Activated naive CD4-positive, alpha-beta T cell (primary cell): ENCODE measurements around the gene TMEM190.
"Not testable (repeated sequence)": the region's sequence is repeated elsewhere in the genome, so short reads cannot be mapped to it uniquely, and the experiment has no call there.

Experiments
- DNase-seq, 4 experiments: peaks; one replicate each; lab custom pipeline; 2025; lab: John Stamatoyannopoulos, UW

The TMEM190 gene

GRCh38 chr19:55376241-55376933 is at the start of gene TMEM190:
Gene TMEM190, plus strand, starts transcription at chr19:55376826. Its CDS starts 28 bp downstream, at chr19:55376854.
- DNase-seq: no peak

DNA sequence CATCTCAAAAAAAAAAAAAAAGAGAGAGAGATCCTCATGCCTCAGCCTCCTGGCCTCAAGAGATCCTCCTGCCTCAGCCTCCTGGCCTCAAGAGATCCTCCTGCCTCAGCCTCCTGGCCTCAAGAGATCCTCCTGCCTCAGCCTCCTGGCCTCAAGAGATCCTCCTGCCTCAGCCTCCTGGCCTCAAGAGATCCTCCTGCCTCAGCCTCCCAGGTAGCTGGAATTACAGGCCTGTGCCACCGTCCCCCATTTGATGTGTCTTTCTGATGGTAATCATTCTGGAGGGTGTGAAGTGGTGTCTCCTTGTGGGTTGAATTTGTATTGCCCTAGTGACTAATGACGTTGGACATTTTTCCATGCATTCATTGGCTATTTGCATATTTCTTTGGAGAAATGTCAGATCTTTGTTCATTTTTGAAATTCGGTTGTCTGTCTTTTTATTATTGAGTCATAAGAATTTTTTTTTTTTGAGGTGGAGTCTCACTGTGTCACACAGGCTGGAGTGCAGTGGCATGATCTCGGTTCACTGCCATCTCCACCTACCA is 47.8 kb upstream of the TMEM190 start:
- not testable (repeated sequence) for DNase-seq

DNA sequence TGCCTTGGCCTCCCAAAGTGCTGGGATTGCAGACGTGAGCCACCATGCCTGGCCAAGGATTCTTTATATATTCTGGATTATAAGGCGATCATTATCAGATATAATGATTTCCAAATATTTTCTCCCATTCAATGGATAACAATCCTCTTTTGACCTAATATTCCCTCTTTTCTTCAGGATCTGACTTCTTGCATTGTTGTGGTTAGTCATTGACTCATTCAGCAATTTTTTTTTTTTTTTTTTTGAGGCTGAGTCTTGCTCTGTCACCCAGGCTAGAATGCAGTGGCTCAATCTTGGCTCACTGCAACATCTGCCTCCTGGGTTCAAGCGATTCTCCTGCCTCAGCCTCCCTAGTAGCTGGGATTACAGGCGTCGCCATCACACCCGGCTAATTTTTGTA is 46.8 kb upstream of the TMEM190 start:
- not testable (repeated sequence) for DNase-seq

DNA sequence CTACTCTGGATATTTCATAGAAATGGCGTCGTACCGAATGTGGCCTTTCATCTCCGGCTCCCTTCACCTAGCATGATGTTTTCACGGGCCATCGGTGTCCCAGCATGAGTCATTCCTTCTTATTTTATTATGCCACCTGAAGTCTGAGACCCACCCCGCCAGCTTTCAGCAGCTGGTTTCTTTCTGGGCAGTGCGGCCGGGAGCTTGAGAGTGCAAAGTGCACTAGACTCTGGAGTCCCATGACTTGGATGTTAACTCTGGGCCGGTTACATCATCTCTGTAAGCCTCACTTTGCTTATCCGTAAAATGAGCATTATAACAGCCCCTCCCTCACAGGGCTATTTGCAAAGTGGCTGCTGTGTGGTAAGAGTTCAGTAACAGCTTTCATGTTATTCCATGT is 42.8 kb upstream of the TMEM190 start:
- DNase-seq: no peak

GRCh38 chr19:55336101-55336500 is 40.5 kb upstream of the TMEM190 start:
- DNase-seq: no peak

DNA sequence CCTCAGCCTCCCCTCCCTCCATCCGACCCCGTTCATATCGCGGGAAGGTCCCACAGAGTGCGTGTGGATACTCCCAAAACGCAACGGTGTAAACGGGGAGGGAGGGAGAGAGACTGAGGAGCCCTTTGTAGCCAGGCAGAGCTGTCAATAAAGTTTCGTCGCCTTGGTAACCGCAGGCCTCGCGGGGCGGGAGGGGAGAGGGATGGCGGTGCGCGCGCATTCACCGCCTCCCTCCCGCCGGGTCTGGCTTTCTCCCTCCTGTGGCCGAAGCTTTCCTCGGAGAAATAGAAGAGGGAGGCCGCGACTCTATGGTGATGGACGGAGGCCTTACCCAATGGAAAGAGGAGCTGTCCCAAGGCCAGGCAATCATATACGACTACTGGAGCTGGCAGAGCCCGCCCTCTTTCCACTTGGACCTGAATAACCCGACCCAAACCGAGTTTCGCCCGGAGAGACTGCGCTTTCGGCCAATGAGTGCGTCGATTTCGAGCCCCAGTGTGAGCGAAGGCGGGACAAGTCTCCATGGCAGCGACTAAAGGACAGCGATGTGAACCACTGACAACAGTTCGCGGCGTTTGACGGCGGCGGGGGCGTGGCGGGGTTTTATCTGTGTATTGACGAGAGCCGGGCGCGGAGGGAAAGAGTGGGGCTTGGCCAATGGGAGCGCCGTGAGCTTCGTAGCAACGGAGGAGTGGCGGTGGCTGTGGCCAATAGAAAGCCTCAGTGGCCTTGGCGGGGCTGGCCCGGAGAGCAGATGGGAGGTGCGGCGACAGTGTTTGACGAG is 37.3 kb upstream of the TMEM190 start, which contains the start of gene KMT5C:
KMT5C (plus strand) TSS at position 772 of the 784 bp plus-strand sequence. CDS start 2,061 bp downstream, outside the sequence.
- peak; percentile 100 for DNase-seq

DNA sequence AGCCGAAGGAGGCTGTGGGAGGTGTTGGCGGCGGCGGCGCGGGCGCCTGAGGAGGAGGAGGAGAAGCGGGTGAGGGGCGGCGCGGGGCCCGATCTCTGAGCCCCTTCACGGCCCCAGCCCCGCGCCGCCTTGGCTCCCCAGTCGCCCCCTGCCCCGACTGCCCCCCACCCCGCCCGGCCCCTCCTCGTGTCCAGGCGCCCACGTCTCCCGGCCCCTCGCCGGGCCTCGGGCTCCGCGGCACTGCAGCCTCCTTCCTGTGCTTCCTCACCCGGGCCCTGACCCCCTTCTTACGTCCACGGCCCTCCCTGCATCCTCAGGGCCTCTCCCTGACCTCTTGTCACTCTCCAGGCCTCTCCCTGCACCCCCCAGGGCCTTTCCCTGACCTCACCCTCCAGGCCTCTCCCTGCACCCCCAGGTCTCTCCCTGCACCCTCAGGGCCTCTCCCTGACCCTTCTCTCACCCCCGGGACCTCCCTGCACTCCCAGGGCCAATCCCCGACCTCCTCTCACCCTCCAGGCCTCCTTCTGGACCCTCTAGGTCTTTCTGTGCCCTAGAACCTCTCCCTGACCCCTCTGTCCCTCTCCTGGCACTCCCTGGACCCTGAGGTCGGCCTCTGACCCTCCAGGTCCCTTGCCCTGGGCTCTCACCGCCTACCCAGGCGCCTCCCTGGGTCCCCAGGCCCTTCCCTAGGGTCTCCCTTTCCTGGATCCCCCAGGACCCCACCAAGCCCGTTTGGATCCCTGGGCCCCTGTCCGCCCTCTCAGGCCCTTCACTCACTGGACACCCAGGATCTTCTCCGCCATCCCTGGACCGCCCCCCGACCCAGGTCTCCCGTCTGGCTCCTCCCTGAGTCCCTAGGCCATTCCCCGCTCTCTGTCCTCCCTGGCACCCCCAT is 36.5 kb upstream of the TMEM190 start:
- no peak for DNase-seq

- no peak for DNase-seq
These were observed 35.9 kb upstream of the TMEM190 start for GRCh38 chr19:55340784-55341147.

DNA sequence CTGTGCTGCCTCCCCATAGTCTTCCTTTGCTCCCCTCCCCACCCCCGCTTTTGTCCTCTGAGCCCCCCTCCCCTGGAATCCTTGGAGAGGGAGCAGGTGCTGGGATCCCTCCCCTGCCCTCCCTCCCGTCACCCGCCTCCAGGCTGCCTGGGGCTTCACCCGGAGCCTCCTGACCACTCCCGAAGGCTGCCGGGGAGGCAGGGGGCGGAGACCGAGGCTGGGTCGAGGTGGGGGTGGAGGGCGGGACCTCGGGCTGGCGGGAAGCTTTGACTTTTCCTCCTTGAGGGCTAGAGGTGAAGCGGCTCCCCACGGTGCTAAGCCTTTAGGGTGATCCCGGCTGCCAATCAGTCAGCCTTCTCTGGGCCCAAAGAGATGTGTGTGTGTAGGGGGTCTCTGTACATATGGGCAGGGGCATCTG is 35.4 kb upstream of the TMEM190 start:
- peak in 1 of 4 experiments; percentile 15 for DNase-seq

GRCh38 chr19:55341595-55342531 is 34.8 kb upstream of the TMEM190 start:
- DNase-seq: no peak

- DNase-seq: no peak
These were observed 32.2 kb upstream of the TMEM190 start for GRCh38 chr19:55344444-55344843.

DNA sequence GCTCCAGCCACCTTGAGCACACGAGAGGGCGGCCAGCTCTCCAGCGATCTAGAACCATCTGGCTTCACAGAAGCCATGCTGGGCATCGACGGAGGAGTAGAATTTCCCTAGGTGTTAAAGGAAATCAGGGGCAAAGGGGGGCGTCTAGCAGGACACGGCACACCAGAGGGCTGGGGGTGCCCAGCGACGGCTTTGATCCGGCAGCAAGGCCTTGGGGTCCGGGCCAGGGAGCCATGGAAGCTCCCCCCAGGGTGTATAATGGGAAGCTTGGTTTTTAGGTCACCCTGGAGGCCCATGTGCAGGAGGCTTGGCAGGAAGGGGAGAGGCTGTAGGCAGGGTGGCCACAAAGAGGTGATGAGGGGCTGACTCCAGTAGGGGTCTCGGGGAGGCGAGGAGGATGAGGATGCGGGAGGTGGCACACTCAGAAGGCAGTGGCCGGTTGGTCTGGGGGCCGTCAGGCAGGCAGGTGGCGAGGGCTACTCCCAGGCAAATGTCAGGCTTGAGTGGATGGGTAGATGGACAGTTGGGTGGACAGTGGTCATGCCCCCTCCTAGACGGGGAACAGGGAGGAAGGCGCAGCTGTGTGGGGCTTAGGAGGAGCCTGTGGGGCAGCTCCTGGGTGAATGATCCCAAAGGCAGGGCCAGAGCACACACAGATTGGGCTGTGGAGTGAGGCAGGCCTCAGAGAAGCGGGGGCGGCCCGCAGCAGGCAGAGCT is 31.4 kb upstream of the TMEM190 start:
- DNase-seq: no peak

DNA sequence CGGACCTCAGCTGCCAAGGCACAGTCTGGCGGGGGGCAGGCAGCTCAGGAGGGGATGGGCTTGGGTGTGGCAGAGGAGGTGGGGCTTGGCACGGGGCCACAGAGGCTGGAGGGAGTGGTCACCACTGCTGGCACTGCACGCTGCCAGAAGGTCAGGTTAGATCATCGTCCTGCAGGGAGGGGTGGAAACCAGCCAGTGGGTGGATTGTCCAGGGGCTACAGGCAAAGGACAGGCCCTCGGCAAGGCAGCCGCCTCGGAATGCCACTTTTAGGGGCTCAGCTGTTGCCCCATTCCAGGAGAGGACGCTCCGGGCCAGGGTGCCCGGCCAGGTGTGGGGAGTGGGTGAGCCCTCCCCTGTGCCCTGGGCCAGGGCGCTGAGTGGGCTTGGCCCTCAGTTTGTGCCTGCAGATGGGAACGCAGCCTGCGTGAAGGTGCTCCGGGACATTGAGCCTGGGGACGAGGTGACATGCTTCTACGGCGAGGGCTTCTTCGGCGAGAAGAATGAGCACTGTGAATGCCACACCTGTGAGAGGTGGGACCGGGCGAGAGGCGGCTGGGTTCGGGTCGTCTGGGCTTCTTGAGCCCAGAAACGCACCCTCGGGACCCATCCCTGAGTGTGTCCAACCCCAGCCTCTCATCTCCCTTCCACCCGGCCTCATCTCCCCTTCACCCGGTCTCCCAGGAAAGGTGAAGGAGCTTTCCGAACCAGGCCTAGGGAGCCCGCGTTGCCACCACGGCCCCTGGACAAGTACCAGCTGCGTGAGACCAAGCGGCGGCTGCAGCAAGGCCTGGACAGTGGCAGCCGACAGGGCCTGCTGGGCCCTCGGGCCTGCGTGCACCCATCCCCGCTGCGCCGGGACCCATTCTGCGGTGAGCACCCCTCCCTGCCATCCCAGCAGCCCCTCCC is 30.6 kb upstream of the TMEM190 start:
- DNase-seq: no peak

- DNase-seq: no peak
These were observed 29.7 kb upstream of the TMEM190 start for GRCh38 chr19:55346725-55347441.

DNA sequence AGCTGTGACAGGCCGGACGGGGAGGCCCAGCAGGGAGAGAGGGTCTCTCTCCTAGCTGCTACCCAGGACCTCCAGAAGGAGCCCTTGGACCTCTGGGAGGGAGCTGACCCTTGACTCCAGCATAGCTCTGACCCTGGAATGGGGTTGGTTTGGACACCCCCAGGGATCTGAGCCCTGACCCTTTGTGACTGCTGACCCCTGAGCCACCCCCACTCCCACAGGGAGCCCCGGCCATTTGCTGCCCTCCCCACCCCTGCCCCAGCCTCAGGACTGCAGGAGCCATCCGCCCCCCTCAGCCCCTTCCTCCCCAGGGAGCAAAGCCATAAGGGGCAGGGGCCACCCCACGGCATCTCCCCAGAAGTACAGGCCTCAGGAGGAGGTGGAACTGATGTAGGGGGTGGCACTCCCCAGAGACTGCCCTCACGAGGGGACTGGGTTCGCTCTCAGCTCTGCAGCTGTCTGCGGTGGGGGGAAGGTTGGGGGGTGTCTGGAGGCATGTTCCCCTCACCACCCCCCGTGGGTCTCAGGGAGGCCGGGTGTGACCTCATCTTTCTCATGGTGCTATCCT is 29.1 kb upstream of the TMEM190 start:
- no peak for DNase-seq

DNA sequence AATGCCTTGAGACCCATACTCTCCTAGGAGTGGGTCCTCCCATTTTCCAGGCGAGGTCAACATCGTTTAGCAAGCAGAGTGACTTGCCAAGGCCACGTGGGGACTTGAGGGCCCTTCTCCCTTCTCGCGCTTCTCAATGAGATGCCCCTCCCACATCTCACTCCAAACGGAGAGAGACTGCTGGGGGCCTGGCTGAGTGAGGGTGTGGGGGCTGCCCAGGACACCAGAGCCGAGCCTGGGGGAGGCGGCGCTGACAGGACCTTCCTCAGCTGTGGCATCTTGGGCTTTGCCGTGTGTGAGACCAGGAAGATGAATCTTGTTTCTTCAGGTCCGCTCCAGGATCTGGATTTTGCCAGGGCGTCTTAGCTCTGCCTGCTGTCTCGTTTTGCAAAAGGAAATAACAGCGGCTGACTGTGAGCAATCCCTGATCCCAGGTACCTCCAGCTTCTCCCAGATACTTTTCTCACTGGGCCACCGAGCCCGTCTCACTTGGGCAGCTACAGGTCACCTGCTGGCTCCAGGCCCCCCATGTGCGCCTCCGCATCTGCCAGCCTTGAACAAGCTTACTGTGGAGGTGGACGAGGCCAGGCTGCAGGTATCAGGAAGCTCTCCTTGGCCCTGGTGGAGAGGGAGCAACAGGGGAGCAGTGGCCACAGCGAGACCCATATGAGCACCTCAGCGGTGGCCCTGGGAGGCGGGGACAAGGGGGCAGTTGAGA is 28.1 kb upstream of the TMEM190 start:
- no peak for DNase-seq

DNA sequence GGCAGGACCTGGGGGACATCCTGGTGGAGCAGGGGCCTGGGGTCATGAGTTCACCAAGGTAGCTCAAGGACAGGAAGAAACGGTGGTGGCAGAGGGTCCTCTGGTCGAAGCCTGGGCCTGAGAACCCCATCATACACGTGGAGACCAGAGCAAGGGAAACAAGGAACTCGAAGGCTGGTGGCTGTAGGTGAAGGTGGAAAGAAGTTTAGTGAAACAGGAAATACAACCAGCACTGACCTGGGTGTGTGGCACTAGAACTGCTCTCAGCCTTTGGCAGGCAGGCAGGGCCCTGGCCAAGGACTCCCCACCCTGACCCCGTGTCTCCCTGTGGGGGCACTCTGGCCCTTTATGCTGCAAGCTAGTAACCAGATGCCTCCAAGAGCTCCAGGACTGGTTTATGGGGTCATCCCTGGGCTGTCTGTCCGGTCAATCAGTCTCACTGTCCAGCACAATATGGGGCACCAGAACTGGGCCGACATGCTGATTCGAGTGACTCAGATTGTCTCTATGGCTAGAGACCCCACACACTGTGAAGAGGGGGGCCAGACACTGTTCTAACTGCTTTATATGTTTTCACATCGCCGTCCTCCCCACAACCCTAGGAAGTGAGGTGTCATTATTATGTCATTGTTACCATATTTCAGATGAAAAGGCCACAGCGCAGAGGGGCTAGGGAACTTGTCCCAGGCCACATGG is 25.9 kb upstream of the TMEM190 start:
- DNase-seq: no peak
